Upper lobe of right lung (tissue), 1 donor: ENCODE results near the gene PPM1B. TPM values are rescaled to one million over a fixed set of nuclear protein-coding genes. Genes with fewer than 3 reads are reported as not detected.
A peak's percentile ranks its signal among the peaks of the same experiment; 100 is the strongest.

Source experiments
- ATAC-seq: fragments of 200-7000 bp; cut with Tn5 transposase; one replicate; pipeline ENCODE4 v1.9.1; 2020; ENCODE audit warnings: mild to moderate bottlenecking, moderate library complexity
- DNase-seq: peaks from one replicate; pipeline ENCODE4 v3.0.0-alpha.2; 2020
- H3K27ac ChIP-seq: fragments of 200-600 bp; one replicate; pipeline ENCODE4 v1.8.0; 2022
- H3K27me3 ChIP-seq: fragments of 200-600 bp; one replicate; pipeline ENCODE4 v1.8.0; 2022; ENCODE audit warnings: mild to moderate bottlenecking
- H3K36me3 ChIP-seq: fragments of 200-600 bp; one replicate; pipeline ENCODE4 v1.8.0; 2022
- H3K4me1 ChIP-seq: fragments of 200-600 bp; one replicate; pipeline ENCODE4 v1.8.0; 2022
- H3K4me3 ChIP-seq: fragments of 200-600 bp; one replicate; pipeline ENCODE4 v1.8.0; 2022; ENCODE audit warnings: mild to moderate bottlenecking
- H3K9me3 ChIP-seq: fragments of 200-600 bp; one replicate; pipeline ENCODE4 v1.8.0; 2022
- CTCF ChIP-seq: fragments of 200-600 bp; IDR thresholded peaks from one replicate; pipeline ENCODE4 v1.8.0; 2022; ENCODE audit warnings: antibody characterized with exemption
- intact Hi-C: fragments of 100-400 bp; cut with DNase I; formaldehyde crosslinking; loops from one replicate; pipeline ENCODE4 v1.11.0; 2022
- total RNA-seq: library from RNA; stranded (reverse); fragmentation: NEBNext Ultra II Directional; extraction: Animal tissue kit (Norgen Biotek cat#: 25700); gene quantifications from one replicate; pipeline ENCODE4 v1.2.1, GENCODE V29; 2021
- donor health status: DM: no; HTN: yes; CAD: no; lungs with severe emphysema.

PPM1B gene
- total RNA-seq, 1 donor from 2014 or later, result 45.8 TPM

DNA sequence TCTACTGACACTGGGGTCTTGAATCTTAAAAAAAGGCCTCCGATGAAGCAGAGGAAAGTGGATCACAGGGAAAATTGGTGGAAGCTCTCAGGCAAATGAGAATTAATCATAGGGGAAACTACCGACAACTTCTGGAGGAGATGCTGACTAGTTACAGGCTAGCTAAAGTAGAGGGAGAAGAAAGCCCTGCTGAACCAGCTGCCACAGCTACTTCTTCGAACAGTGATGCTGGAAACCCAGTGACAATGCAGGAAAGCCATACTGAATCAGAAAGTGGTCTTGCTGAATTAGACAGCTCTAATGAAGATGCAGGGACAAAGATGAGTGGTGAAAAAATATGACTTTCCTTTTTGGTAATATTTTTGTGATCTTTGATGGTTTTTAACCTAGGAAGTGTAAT, 61.7 kb downstream of the PPM1B start:
- intact Hi-C loops, result no loop called here
- DNase-seq (no peak), ATAC-seq (no peak)
- peaks cover 14% of the 10 kb centered on the region for H3K36me3 ChIP-seq
- H3K27me3 ChIP-seq, result no peaks in the 10 kb centered on the region
- H3K27ac ChIP-seq, result no peak overlapping the region
- no peaks in the 10 kb centered on the region for H3K9me3 ChIP-seq
- no peak overlapping the region for H3K4me3 ChIP-seq
- no peak for TF ChIP-seq CTCF
- no peaks in the 10 kb centered on the region for H3K4me1 ChIP-seq

- Histone ChIP-seq H3K27me3 (no peaks in the 10 kb centered on the region), H3K9me3 (no peaks in the 10 kb centered on the region), H3K4me3 (no peak overlapping the region), H3K27ac (no peak overlapping the region), H3K4me1 (no peaks in the 10 kb centered on the region), H3K36me3 (peaks cover 7% of the 10 kb centered on the region)
- TF ChIP-seq CTCF, result no peak
- no peak for ATAC-seq
- intact Hi-C loops, result no loop called here
- DNase-seq, result no peak
These were observed 64.9 kb downstream of the PPM1B start for GRCh38 chr2:44233450-44234128.

GRCh38 chr2:44237221-44237620, 68.5 kb downstream of the PPM1B start:
- Histone ChIP-seq H3K4me1 (no peaks in the 10 kb centered on the region), H3K4me3 (no peak overlapping the region), H3K27me3 (no peaks in the 10 kb centered on the region), H3K9me3 (no peaks in the 10 kb centered on the region), H3K27ac (no peak overlapping the region), H3K36me3 (no peaks in the 10 kb centered on the region)
- ATAC-seq, result no peak
- DNase-seq, result no peak
- no peak for TF ChIP-seq CTCF
- intact Hi-C loops, result no loop called here

DNA sequence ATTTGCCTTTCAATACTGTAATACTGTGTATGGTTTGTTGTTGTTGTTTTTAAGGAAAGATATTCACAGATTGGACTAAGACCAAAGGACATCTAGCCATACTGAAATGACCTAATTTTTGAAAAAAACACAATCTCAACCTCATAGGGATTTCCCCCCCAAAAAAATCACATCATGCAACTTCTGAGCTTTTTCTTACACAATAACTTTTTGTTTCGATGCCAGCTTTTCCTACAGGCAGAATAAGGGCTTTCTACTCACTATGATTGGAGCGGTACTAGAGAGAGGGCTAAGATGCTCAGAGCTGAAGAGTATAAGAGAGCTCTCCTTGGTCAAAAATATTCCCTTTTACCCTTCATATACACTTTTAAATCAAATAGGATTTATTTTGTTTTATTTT, 74.2 kb downstream of the PPM1B start:
- TF ChIP-seq CTCF, result no peak
- DNase-seq (no peak), ATAC-seq (no peak)
- H3K27ac ChIP-seq, result no peak overlapping the region
- no peaks in the 10 kb centered on the region for H3K36me3 ChIP-seq
- no peaks in the 10 kb centered on the region for H3K9me3 ChIP-seq
- H3K4me3 ChIP-seq, result no peak overlapping the region
- intact Hi-C loops, result no loop called here
- no peaks in the 10 kb centered on the region for H3K27me3 ChIP-seq
- peaks cover 19% of the 10 kb centered on the region for H3K4me1 ChIP-seq

- no peaks in the 10 kb centered on the region for H3K27me3 ChIP-seq
- no peaks in the 10 kb centered on the region for H3K36me3 ChIP-seq
- peak overlapping the region; percentile 32 for H3K4me3 ChIP-seq
- intact Hi-C loops, result no loop called here
- no peak for DNase-seq
- H3K9me3 ChIP-seq, result no peaks in the 10 kb centered on the region
- H3K4me1 ChIP-seq, result peaks cover 19% of the 10 kb centered on the region
- ATAC-seq, result peak; percentile 93
- H3K27ac ChIP-seq, result peak overlapping the region; percentile 9
- peak; percentile 63 for TF ChIP-seq CTCF
These were observed 75.6 kb downstream of the PPM1B start for GRCh38 chr2:44244135-44244871.
